Stimulated activated CD4-positive, alpha-beta T cell treated with anti-CD3 and anti-CD28 coated beads, Interleukin-12 subunit alpha, Interleukin-12 subunit beta, amount 100 ng/mL, for 4 hours (primary cell): Measurements from ENCODE around the gene VWF.

Experiments
- DNase-seq: peaks from one replicate; pipeline ENCODE4 v3.0.0-alpha.2; 2020

The VWF gene

GRCh38 chr12:6074979-6075585, 49.4 kb downstream of the VWF start:
- peak; percentile 16 for DNase-seq

DNA sequence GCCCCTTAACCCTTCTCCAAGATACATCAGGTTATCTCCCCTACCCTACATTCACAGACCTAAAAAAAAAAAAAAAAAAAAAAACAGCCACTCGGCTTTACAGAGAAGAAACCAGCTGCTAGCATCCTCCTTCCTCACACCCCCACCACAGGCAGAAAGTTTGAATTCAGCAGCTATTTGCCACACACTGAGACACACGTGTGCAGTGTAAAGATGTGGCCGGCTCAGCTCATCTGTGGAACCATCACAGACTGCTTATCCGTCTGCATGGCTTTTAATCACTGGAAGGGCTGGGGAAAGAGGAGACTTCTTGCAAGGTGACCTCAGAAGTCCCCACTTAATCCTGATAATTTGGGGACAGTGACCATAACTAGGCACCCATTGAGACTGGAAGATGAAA, 50.0 kb downstream of the VWF start:
- DNase-seq = no peak

DNA sequence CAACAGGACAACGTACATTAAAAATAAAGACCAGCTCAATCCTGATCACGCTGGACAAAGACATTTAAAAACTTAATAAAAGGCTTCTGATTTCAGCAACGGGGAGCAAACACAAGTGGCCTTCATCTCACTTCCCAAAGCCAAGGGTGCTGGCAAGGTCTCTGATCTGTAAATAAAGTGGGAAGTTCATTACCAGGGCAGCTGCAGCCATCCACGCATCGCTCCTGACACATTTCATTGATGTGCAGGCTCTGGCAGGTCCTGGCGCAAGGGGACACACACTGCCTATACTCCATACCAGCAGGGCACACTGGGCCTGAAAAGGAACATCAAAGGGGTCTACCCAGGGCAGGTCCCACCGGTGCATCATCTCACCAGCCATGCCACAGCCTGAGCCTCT, 51.0 kb downstream of the VWF start:
- DNase-seq = no peak

DNA sequence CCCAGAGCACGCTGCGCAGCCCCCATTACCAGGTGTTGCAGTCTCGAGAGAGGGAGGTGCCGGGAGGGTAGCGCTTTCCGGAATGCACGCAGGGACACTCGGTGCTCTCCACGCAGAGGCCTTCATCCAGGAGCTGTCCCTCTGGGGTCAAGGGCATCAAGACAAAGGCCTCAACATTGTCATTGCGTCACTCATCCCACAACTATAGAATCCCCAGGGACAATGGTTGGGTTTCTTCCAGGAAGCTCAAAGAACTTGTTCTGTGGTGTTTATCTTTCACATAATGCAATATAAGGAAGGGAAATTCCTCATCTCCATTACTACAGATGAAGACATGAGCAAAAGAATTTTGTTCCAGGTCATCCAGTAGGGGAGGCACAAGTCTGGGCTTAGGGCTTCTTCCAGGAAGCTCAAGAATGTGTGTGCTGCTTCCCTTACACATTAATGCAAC, 52.1 kb downstream of the VWF start:
- DNase-seq = no peak

DNA sequence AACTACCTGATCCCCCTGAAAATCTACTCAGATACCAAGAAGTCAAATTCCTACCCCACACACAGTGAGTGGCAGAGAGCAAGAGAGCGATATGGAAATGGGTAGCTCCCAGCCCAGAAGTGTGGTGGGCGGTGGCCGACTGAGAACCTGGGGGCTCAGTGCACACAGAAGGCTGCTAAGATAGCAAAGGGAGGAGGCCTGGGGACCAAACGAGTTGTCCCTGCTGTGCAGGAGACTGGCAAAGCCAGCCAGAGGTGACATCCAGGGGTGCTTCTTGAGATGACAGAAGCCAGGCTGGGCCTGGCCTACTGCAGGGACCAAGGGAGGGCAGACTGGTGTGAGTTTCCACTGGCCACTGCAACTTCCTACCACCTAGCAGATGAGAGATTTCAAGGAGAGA, 52.9 kb downstream of the VWF start:
- no peak for DNase-seq

GRCh38 chr12:6070472-6071257, 53.8 kb downstream of the VWF start:
- DNase-seq = no peak

DNA sequence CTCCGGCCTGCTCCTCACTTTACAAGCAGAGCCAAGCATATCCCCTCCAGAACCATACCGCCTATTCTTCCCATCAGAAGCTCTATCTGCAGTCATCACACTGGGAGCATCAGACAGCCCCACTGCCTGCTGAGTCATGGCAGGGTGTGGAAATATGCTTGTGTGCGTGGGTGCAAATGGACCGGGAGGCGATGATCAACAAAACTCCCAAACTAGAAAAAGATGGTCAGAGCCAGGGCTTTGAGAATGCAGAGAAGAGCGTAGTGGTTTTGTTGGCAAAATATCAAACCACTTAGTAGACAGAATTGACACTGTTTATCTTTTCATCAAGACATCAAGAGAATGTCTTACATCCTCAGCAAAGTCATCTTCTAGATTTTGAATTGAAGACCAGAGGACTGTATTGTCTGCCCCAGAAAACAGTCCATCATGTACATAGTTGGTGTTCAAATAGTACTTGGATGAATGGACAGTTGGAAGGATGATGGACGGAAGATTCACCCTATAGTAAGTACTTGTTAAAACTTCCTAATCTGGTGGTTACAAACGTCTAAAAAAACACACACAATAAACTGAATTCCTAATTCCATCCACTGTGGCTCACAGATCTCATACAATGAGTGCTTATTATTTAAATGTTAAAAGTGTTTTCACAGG, 54.9 kb downstream of the VWF start:
- peak; percentile 7 for DNase-seq

GRCh38 chr12:6068227-6068626, 56.2 kb downstream of the VWF start:
- no peak for DNase-seq

DNA sequence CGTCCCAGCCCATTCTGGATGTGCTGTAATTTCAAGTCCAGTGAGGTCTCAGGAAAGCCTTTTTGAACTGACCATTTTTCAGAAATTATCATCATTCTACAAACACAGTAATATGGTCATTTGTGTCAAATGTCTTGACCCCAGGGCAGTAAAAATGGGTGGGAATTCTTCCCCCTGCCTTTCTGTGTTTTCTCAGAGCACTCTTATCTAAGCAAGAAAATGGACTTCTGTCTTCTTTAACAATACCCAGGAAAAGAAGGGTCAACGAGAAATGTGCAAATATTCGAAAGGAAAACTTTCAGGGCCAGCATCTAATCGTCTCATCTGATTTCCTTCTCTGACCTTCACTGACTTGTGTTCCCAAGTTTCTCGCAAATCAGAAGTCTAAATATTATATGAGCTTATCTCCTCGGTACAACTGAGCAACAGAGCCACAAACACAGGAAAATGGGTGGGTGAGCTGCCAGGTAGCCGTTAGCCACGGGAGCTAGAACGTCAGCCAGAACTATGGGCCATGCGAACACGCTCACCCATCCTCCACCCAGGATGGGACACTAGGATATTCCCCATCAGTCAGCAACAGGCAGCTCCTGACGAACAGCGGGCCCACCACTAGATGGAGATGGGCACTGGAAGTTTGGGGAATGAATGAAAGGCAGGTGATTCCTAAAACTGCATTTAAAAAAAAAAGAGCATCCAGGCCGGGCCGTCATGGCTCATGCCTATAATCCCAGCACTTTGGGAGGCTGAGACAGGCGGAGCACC, 57.1 kb downstream of the VWF start:
- DNase-seq = no peak

DNA sequence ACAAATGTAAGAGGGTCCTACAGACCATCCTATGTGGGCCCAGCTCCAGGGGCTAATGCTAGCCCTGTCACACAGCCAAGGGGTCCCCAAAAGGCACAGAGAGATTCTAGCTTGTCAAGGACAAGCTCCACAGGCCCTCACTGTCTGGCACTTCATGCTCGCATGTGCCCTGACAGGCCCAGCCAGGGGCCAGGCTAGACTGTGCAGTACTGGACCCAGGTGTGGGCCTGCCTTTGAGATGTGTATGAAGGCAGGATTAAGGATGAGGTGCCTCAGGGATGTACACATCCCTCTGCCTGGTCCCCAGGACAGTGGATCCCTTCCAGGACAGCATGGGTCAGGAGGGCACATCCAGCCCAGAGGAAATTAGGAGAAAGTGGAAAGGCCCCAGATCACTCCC, 57.8 kb downstream of the VWF start:
- DNase-seq = no peak

GRCh38 chr12:6065863-6066199, 58.6 kb downstream of the VWF start:
- DNase-seq = no peak

DNA sequence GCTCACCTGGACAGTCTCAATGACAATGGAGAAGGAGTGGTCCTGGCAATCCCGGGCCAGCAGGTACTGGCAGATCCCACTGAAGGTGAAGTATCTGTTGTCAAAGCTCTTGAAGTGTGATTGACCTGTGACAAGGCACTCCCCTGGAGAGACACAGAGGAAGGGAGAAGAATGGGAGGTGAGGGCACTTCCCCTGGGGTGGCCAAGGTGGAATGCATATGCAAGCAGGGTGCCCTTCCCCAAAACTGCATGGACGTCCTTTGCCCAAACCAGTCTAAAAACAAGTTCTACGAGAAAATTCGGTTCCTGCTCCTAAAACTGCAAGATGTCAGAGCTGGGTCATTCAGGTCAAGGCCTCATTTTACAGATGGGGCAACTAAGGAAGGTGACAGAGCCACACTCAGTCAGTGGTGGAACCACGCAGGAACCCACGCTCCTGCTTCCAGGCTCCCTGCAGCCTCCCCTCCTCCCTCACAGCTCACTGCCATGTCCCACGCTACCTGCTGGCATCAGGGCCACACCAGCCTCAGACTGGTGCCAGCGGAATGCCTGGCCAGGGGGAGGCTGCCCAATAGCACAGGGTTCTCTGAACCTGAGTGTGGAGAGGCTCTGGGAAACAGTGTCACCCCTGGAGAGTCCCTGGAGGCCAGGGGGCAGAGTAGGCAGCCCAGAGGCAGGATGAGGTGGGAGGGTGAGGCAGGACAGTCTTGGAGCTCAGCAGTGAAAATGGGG, 59.2 kb downstream of the VWF start:
- no peak for DNase-seq

- peak; percentile 59 for DNase-seq
Measured at GRCh38 chr12:6062757-6063735, 61.4 kb downstream of the VWF start.

DNA sequence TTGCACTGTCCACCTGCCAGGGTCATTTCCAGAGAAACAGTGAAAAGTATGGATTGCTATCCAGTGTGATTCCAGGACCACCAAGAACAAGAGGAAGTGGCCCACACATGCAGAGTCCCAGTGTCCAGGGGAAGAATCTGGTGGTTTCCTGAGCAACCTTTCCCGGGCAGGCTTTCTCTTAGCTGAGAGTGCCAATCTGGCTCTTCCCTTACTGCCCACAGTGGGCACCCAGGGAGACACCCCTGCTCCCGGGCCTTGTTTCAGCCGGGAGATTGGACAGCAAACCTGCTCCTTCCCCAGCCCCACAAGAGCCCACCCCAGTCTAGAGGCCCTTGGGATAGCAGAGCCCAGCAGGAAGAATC, 62.1 kb downstream of the VWF start:
- DNase-seq = no peak

GRCh38 chr12:6061660-6062059, 62.8 kb downstream of the VWF start:
- DNase-seq = no peak

DNA sequence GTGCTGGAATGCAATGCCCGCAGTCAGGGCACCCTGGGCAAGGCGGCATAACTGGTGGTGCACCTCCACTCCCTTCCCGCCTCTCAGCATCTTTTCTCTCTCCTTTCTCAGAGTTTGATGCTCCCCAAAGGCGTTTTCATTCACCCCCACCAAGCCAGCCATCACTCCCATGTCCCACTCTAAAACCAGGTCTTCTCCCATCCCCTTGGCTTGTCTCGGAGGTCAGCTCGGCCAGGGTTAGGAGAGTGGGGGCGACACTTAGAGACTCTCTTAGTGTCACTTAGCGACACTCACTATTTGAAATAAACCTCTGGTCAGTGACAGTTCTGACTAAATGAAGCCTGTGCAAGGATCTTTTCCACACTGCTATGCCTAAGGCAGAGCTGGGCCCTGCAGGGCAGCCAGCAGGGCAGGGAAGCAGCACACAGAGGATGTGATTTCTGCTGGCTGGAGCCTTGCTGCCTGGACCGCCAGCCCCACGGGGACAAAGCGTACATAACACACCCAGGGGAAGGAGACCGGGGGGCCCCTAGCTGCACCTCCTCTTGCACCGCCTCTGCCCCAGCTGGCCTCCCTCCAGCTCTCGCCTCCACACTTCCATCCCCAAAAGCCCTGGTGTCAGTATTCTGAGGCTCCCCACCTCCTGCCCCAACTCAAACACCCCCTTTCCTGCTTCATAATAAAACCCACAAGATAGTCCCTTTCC, 64.5 kb downstream of the VWF start:
- no peak for DNase-seq

- no peak for DNase-seq
Measured at GRCh38 chr12:6059221-6059620, 65.2 kb downstream of the VWF start.

GRCh38 chr12:6058481-6059161, 65.8 kb downstream of the VWF start:
- no peak for DNase-seq

DNA sequence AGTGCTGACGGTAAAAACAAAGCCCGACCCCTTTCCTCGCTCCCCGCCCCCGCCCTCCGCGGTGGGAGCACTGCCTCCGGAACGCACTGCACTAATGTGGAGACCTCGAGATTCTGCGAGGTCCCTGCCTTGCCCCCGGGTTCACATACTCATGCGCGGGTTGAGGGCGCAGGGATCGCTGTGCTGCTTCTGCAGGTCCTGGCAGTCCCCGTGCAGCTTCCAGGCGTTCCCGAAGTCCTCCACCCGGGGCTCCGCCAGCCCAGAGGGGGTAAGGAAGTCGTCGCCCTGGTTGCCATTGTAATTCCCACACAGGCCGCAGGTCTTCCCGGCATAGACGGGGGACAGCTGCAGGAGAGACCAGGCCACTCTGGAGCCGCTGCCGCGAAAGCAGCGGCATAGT, 66.8 kb downstream of the VWF start:
- no peak for DNase-seq
